Astrocyte (in vitro differentiated cells and primary cell): ENCODE measurements around the gene NRG2. TPM values are rescaled to one million over a fixed set of nuclear protein-coding genes. Genes with fewer than 3 reads are reported as not detected.

Experiments used
- DNase-seq: peaks from one replicate; pipeline ENCODE4 v3.0.0-alpha.2; 2010; ENCODE audit warnings: low read depth
- FAIRE-seq: peaks from 2 replicates; lab custom pipeline; 2011; peaks lifted over from hg19 to GRCh38; lab: Jason Lieb, UNC
- H2AFZ ChIP-seq: 2 replicates; pipeline ENCODE4 v1.6.0; 2012; ENCODE audit warnings: low read depth, low read length, inconsistent platforms
- H3K27ac ChIP-seq: 2 replicates; pipeline ENCODE4 v1.5.1; 2011; ENCODE audit warnings: low read depth, low read length, inconsistent platforms
- H3K27me3 ChIP-seq: 2 replicates; pipeline ENCODE4 v1.6.0; 2011; ENCODE audit warnings: low read length, inconsistent platforms; ENCODE audit not compliant: insufficient read depth
- H3K36me3 ChIP-seq: 2 replicates; pipeline ENCODE4 v1.5.1; 2011; ENCODE audit warnings: low read length, inconsistent platforms; ENCODE audit not compliant: insufficient read depth
- H3K4me1 ChIP-seq: 2 replicates; pipeline ENCODE4 v1.5.1; 2011; ENCODE audit warnings: low read length, inconsistent platforms; ENCODE audit not compliant: insufficient read depth
- H3K4me2 ChIP-seq: 2 replicates; pipeline ENCODE4 v1.6.0; 2012; ENCODE audit warnings: low read length, inconsistent platforms
- H3K4me3 ChIP-seq: 2 replicates; pipeline ENCODE4 v1.5.1; 2011; ENCODE audit warnings: low read depth, mild to moderate bottlenecking, low read length, inconsistent platforms; ENCODE audit not compliant: insufficient read depth
- H3K79me2 ChIP-seq: 2 replicates; pipeline ENCODE4 v1.6.0; 2012; ENCODE audit warnings: mild to moderate bottlenecking, low read length, inconsistent platforms; ENCODE audit not compliant: insufficient read depth
- H3K9ac ChIP-seq: 2 replicates; pipeline ENCODE4 v1.6.0; 2012; ENCODE audit warnings: mild to moderate bottlenecking, low read length, inconsistent platforms
- H3K9me3 ChIP-seq: 2 replicates; pipeline ENCODE4 v1.5.1; 2012; ENCODE audit warnings: low read depth, mild to moderate bottlenecking, low read length, inconsistent platforms; ENCODE audit not compliant: insufficient read depth
- H4K20me1 ChIP-seq: 2 replicates; pipeline ENCODE4 v1.6.0; 2012; ENCODE audit warnings: low read length, inconsistent platforms; ENCODE audit not compliant: insufficient read depth
- H3K27ac Mint-ChIP-seq: one replicate; pipeline ENCODE4 v1.8.0; 2021; ENCODE audit warnings: mild to moderate bottlenecking, mixed read lengths; ENCODE audit not compliant: unreplicated experiment
- H3K27me3 Mint-ChIP-seq: one replicate; pipeline ENCODE4 v1.8.0; 2021; ENCODE audit warnings: low read depth, mixed read lengths; ENCODE audit not compliant: unreplicated experiment
- H3K36me3 Mint-ChIP-seq: one replicate; pipeline ENCODE4 v1.8.0; 2021; ENCODE audit warnings: low read depth, mixed read lengths; ENCODE audit not compliant: unreplicated experiment
- H3K4me1 Mint-ChIP-seq: one replicate; pipeline ENCODE4 v1.8.0; 2021; ENCODE audit warnings: low read depth, mixed read lengths; ENCODE audit not compliant: unreplicated experiment
- H3K4me3 Mint-ChIP-seq: one replicate; pipeline ENCODE4 v1.8.0; 2021; ENCODE audit warnings: mild to moderate bottlenecking, moderate library complexity, mixed read lengths; ENCODE audit not compliant: unreplicated experiment
- H3K9me3 Mint-ChIP-seq: one replicate; pipeline ENCODE4 v1.8.0; 2021; ENCODE audit warnings: mild to moderate bottlenecking, mixed read lengths; ENCODE audit not compliant: unreplicated experiment
- EZH2 ChIP-seq: IDR thresholded peaks from 2 replicates; pipeline ENCODE4 v1.6.1; 2012; ENCODE audit warnings: mild to moderate bottlenecking, low read length, inconsistent platforms; ENCODE audit not compliant: insufficient read depth
- total RNA-seq: library from RNA; stranded (reverse); gene quantifications from 2 replicates; pipeline ENCODE4 v1.2.1, GENCODE V29; 2021
- TF ChIP-seq, protein P1 (sequence below): IDR thresholded peaks from 2 replicates; pipeline ENCODE4 v1.5.1; 2011; ENCODE audit warnings: low read depth, mild to moderate bottlenecking, inconsistent platforms, low read length, moderate library complexity; ENCODE audit not compliant: insufficient read depth

NRG2 gene
- total RNA-seq, 1 donor from 2014 or later, result 0.54 TPM

GRCh38 chr5:139820606-139821005, 222.5 kb downstream of the NRG2 start:
- no peak overlapping the region for H3K27ac ChIP-seq
- no peaks in the 10 kb centered on the region for H3K79me2 ChIP-seq
- peaks cover 5% of the 10 kb centered on the region for H3K27me3 ChIP-seq
- TF ChIP-seq, protein P1, sequence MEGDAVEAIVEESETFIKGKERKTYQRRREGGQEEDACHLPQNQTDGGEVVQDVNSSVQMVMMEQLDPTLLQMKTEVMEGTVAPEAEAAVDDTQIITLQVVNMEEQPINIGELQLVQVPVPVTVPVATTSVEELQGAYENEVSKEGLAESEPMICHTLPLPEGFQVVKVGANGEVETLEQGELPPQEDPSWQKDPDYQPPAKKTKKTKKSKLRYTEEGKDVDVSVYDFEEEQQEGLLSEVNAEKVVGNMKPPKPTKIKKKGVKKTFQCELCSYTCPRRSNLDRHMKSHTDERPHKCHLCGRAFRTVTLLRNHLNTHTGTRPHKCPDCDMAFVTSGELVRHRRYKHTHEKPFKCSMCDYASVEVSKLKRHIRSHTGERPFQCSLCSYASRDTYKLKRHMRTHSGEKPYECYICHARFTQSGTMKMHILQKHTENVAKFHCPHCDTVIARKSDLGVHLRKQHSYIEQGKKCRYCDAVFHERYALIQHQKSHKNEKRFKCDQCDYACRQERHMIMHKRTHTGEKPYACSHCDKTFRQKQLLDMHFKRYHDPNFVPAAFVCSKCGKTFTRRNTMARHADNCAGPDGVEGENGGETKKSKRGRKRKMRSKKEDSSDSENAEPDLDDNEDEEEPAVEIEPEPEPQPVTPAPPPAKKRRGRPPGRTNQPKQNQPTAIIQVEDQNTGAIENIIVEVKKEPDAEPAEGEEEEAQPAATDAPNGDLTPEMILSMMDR, result no peak
- TF ChIP-seq EZH2, result no peak
- DNase-seq (no peak), FAIRE-seq (no peak)
- H4K20me1 ChIP-seq, result no peaks in the 10 kb centered on the region
- H2AFZ ChIP-seq, result no peak overlapping the region
- no peaks in the 10 kb centered on the region for H3K4me1 ChIP-seq
- Mint-ChIP-seq H3K9me3 (peaks cover 29% of the 10 kb centered on the region), H3K27me3 (peaks cover 69% of the 10 kb centered on the region), H3K27ac (no peak overlapping the region), H3K4me3 (no peak overlapping the region), H3K4me1 (no peaks in the 10 kb centered on the region), H3K36me3 (peaks cover under 1% of the 10 kb centered on the region)
- no peak overlapping the region for H3K4me3 ChIP-seq
- H3K9me3 ChIP-seq, result no peaks in the 10 kb centered on the region
- H3K4me2 ChIP-seq, result no peak overlapping the region
- no peak overlapping the region for H3K9ac ChIP-seq
- H3K36me3 ChIP-seq, result no peaks in the 10 kb centered on the region

- Histone ChIP-seq H3K27ac (no peak overlapping the region), H3K79me2 (no peaks in the 10 kb centered on the region), H3K36me3 (no peaks in the 10 kb centered on the region), H3K27me3 (peaks cover 5% of the 10 kb centered on the region), H3K9ac (no peak overlapping the region), H3K4me1 (no peaks in the 10 kb centered on the region), H4K20me1 (no peaks in the 10 kb centered on the region), H3K4me3 (no peak overlapping the region), H2AFZ (no peak overlapping the region), H3K4me2 (no peak overlapping the region), H3K9me3 (no peaks in the 10 kb centered on the region)
- no peak overlapping the region for H3K4me3 Mint-ChIP-seq
- H3K36me3 Mint-ChIP-seq, result no peaks in the 10 kb centered on the region
- no peak overlapping the region for H3K27ac Mint-ChIP-seq
- FAIRE-seq (no peak), DNase-seq (no peak)
- TF ChIP-seq EZH2, result no peak
- TF ChIP-seq, protein P1, result no peak
- H3K9me3 Mint-ChIP-seq, result peaks cover 28% of the 10 kb centered on the region
- H3K4me1 Mint-ChIP-seq, result no peaks in the 10 kb centered on the region
- peaks cover 68% of the 10 kb centered on the region for H3K27me3 Mint-ChIP-seq
Observed at GRCh38 chr5:139820130-139820529, 223.0 kb downstream of the NRG2 start.

DNA sequence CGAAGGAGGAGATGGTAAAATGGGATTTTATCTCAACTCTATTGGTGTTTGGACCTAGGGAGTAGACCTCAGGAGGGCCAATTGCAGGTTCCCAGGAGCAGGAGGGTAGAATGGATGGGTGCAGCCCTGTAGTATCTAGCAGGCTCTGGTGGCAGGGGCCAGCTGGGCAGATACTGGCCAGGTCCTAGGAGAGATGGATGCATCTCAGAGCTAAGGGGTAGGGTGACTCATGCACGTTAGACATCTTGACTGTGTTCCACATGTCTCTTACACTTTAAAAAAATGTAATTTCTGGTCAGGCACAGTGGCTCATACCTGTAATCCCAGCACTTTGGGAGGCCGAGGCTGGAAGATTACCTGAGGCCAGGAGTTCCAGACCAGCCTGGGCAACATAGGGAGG, 225.1 kb downstream of the NRG2 start:
- no peak overlapping the region for H2AFZ ChIP-seq
- no peak for FAIRE-seq
- no peak overlapping the region for H3K4me3 ChIP-seq
- Mint-ChIP-seq H3K27ac (no peak overlapping the region), H3K4me3 (no peak overlapping the region), H3K27me3 (peaks cover 58% of the 10 kb centered on the region), H3K4me1 (no peaks in the 10 kb centered on the region), H3K36me3 (no peaks in the 10 kb centered on the region), H3K9me3 (peaks cover 28% of the 10 kb centered on the region)
- H3K79me2 ChIP-seq, result no peaks in the 10 kb centered on the region
- H3K9me3 ChIP-seq, result no peaks in the 10 kb centered on the region
- TF ChIP-seq EZH2, result no peak
- TF ChIP-seq, protein P1, result no peak
- no peaks in the 10 kb centered on the region for H4K20me1 ChIP-seq
- no peaks in the 10 kb centered on the region for H3K36me3 ChIP-seq
- peaks cover 5% of the 10 kb centered on the region for H3K27me3 ChIP-seq
- no peak overlapping the region for H3K9ac ChIP-seq
- DNase-seq, result no peak
- H3K4me2 ChIP-seq, result no peak overlapping the region
- H3K27ac ChIP-seq, result no peak overlapping the region
- H3K4me1 ChIP-seq, result no peaks in the 10 kb centered on the region
